ENCODE data around the gene BRD9.
"Not testable (repeated sequence)": the region's sequence is repeated elsewhere in the genome, so short reads cannot be mapped to it uniquely, and the experiment has no call there.

Gene BRD9

DNA sequence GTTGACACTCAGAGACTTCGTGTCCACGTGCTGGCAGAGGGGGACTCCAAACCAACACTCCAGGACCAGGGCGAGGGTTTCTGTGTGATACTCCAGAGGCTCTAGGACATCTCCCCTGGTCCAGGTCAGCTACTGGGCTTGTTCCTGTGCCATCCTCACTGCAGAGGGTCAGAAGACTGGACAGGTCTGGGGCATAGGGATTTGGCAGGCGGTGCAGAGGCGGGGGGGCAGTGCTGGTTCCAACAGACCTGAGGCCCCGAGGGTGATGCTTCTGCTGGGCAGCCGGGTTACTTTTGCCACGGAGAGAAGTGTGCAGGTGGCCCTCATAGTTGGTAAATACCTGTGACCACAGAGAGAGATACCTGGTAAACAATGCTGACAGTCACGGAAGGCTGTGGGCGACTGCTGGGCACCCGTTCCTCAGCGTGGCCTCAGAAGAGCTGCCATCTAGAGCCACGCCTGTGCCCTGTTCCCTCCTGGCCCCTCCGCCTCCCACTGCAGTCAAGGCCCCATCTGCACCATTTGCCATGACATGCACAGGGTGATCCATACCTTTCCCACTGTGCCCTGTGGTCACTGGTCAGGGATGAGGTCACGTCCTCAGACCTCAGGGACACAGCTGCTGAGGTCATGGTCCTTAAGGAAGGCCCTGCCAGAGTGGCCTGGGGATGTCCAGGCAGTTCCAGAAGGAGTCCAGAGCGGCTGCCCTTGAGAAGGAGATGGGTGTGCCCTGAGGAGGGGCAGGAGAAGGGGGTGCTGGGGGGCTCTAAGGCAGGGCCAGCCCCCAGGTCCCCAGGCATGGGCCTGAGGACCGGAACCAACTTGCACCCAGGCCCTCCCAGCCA lies 30.1 kb upstream of the BRD9 start:
- DNase-seq (ENCODE audit: low spot score), result no peak

DNA sequence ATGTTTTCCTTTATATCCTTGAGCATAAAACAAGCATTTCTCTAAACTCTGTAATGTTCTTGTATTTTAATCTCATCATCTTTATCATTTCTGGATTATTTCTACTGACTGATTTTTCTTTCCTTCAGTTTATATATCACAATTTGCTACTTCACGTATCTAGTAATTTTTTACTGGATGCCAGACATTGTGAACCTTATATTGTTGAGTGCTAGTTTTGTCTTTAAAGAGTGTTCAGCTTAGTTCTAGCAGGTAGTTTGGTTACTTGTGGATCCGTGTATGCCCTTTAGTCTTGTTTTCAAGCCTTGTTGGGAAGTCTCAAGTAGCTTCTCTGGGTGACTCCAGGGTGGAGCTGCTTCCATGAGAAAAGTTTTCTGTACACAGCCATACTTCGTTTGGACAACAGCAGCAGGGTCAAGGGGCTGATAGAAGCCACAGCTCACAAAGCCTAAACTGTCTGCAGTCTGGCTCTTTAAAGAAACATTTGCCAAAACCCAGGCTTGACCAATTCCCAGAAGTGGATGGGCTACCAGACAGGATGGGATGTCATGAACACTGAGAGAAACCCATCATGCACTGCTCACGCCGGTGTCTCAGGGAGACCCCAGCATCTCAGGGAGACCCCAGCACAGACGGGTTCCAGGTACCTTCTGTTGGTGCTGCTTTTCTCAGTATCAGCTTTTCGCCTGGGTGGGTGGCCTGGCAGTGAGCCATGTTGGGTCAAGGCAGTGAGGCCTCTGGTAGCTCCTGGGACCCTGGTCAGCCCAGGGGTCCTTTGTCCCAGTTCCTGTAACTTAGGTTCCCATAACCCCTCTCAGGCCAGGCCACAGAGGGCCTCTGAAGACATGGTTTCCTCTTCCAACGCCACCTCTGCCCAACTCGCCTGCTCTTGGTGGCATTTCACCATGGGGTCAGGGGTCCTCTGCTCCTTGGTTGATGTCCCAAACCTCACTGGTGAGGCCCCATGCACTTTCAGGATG lies 29.1 kb upstream of the BRD9 start:
- no peak for DNase-seq (ENCODE audit: low spot score)

DNA sequence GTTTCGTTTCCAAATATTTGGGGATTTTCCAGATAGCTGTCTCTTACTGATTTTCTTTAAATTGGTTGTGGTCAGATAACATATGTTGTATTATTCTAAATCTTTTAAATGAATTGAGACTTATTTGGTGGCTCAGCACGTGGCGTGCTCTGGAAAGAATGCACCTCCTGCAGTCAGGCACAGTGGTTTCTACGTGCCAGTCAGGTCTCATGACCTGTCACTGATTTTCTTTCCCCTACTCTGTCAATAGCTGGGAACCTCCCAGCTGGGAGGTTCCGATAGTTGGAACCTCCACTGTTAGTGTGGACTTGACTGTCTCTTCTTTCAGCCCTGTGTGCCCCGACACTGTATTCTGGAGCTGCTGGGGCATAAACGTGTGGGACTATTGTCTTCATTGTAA lies 27.7 kb upstream of the BRD9 start:
- DNase-seq (ENCODE audit: low spot score), result no peak

DNA sequence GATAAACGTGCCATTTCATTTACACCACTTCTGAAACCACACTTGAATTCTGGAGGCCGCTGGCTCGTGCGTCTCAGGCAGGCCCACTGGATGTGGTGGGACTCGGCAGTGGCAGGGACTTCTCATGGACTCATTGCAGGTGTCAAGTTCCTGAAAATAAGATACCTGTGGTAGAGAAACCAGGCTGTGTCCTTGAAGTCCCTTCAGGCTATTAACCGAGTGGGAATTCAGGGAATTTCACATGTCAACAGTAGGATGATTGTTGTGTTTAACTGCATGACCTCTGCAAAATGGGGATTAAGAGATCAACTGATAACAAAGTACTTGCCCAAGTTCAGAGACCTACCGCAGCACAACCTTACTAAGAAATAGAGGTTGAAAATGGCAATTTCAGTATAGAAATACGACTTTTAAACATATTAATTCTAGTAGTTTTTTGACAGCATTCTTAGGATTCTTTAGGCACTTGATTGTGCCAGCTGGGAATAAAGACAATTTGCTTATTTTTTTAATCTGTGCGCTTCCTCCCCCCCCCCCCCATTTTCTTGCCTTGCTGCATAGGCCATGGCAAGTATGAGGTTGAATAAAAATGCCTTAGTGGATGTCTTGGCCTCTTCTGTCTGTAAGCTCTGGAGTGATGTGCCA lies 26.9 kb upstream of the BRD9 start:
- DNase-seq (ENCODE audit: low spot score), result no peak

DNA sequence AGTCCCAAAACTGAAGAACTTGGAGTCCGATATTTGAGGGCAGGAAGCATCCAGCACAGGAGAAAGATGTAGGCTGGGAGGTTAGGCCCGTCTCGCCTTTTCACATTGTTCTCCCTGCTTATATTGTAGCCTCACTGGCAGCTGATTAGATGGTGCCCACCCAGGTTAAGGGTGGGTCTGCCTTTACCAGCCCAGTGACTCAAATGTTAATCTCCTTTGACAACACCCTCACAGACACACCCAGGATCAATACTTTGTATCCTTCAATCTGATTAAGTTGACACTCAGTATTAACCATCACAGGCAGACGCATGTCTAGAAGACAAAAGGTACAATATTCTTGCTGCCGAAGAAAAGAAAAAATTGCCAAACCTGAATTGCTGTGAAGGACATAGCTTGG lies 26.1 kb upstream of the BRD9 start:
- not testable (repeated sequence) for DNase-seq (ENCODE audit: low spot score)

DNA sequence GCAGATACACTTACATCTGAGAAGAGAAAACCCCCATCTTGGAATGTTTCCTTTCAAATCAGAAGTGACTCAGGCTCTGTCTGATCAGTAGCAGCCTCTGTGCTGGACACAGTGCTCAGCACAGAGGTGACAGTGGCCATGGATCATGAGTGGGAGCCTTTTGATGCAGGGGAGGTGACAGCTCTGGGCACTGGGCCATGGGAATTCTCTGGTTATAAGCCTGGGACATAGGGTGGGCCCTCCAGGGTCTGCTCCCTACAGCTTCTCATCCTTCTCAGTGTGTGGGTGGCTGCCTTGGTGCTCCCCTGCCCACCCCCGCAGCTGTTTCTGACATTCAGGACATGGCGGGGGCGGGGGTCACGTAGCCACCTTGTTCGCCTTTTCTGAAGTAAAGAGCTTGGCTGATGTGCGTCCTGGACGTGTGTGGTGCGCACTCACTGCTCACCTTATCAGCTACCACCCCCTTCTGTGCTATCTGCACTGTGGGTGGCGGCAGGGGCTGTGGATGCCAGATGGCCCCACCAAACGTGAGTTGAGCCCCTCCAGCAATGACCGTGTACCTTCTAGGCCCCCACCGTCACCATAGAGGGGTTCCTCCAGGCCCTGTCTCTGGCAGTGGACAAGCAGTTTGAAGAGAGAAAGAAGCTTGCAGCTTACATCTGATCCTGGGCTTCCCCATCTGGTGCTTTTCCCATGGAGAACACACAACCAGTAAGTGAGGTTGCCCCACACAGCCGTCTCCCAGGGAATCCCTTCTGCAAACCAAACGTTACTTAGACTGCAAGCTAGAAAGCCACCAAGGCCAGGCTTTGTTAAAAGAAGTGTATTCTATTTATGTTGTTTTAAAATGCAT lies 24.1 kb upstream of the BRD9 start:
- no peak for DNase-seq (ENCODE audit: low spot score)

DNA sequence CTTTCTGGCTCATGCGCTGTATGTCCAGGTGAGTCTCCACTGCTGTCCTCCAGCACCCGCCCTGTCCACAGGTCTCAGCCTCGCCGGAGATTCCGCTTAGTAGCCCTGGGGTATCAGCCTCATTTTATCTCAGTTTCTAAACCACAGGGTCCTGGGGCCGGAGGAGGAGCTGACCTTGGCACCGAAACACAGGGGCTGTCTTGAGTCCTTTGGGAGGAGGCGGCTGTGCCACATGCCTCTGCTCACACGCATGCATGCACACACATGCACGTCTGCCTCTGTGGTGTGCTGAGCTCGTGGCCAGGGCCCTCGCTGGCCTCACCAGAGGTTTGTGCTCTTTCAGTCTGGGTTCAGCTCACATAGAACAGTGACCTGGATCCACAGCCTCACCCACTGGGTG lies 23.3 kb upstream of the BRD9 start:
- no peak for DNase-seq (ENCODE audit: low spot score)

DNA sequence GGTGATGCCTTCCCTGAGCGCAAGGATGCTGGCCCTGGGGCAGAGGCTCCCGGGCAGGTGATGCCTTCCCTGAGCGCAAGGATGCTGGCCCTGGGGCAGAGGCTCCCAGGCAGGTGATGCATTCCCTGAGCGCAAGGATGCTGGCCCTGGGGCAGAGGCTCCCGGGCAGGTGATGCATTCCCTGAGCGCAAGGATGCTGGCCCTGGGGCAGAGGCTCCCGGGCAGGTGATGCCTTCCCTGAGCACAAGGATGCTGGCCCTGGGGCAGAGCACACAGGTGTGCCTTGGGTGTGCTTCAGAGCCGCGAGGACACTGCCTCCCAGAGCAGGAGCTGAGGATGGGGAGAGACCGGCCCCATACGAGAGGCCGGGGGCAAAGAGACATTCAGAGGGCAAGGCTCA lies 22.7 kb upstream of the BRD9 start:
- not testable (repeated sequence) for DNase-seq (ENCODE audit: low spot score)

DNA sequence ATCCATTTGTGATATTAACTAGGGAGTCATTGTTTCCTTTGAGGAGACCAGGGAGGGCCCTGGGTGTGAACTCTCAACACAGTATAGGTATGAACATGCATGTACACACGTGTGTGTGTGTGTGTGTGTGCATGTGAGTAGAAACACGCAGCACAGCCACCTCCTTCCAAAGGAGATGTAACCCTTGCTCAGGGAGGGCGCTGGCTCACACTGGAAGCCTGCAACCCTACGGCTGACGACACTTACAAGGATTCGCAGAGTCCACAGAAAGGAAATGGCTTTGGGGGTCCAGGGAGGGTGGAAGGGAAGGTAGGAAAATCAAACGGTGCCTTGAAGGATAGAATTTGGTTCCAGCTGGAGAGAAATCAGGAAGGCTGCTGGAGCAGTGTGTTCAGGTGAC lies 22.0 kb upstream of the BRD9 start:
- no peak for DNase-seq (ENCODE audit: low spot score)

DNA sequence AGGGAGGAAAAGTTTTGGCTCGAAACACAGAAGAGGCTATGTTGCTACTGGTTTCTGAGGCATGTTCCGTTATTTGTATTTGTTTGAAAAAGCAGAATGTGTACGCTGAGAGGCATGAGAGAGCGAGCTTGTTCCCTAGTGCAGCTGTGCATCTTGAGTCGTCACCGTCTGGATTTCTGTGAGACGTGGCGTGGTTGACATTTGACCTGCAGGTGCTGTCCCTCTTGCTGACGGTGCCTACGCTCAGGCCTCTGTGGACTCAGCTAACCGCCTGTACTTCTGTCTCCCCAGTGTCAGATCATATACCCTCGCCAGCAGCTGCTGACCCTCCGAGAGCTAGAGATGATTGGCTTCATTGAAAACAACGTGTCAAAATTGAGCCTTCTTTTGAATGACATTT lies 21.6 kb upstream of the BRD9 start:
- DNase-seq (ENCODE audit: low spot score), result no peak

DNA sequence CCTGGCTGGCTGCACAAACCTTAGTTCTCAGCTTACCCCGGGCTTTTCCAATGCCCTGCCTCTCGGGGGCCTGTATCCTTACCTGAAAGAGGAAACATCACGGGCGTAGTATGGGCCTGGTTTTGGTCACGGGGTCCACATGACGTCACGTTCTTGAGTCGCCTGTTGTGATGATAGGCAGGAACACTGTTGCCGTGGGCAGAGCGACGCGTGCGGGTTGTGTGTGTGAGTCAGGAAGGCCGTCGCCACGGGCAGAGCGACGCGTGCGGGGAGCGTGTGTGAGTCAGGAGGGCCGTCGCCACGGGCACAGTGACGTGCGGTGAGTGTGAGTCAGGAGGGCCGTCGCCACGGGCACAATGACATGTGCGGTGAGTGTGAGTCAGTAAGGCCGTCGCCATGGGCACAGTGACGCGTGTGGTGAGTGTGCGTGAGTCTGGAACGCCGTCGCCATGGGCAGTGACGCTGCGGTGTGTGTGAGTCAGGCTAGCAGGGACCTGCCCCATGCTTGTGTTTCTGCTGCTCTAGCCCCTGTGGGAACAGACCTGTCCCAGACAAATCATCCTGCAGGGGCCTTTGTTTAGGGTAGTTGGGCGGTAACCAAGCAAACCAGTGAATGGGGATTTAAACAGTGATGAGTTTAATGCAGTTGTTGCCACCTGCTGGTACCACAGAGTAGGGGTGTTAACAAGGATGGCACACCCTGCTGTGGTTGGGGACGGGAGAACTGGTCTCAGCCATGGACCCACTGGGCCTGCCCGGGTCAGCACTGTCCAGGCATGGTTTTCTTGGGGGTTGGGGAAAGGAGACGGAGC lies 19.9 kb upstream of the BRD9 start:
- DNase-seq (ENCODE audit: low spot score), result no peak

DNA sequence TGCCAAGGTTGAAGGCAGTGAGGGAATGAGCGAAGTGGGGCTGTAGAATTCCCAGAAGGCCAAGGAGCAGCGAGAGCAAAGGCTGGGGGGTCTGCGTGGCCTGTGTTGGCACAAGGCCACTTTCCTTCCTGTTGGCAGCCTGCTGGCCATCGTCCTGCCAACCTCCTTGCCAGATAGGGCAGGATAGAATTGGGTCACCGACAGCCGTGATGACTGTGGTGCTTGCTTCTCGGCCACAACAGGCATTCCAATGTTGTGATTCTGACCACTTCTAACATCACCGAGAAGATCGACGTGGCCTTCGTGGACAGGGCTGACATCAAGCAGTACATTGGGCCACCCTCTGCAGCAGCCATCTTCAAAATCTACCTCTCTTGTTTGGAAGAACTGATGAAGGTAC lies 19.0 kb upstream of the BRD9 start:
- no peak for DNase-seq (ENCODE audit: low spot score)

DNA sequence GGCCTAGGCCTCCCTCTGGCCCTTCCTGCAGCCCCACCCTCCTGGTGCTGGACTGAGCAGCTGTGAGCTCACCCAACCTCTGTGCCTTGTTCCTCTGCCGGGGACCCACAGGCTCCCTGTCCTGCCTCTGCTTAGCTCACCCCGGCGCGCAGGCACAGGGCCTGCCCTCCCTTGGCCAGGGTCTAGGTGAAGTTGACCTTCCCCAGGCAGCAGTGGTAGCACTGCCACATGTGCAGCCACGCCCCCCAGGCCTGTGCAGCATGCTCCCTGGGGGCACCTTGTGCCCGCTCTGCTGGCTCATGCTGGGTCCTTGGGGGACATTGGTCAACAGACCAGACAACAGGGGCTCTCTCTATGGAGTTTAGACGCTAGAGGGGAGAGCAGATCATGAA lies 18.2 kb upstream of the BRD9 start:
- DNase-seq (ENCODE audit: low spot score), result no peak

DNA sequence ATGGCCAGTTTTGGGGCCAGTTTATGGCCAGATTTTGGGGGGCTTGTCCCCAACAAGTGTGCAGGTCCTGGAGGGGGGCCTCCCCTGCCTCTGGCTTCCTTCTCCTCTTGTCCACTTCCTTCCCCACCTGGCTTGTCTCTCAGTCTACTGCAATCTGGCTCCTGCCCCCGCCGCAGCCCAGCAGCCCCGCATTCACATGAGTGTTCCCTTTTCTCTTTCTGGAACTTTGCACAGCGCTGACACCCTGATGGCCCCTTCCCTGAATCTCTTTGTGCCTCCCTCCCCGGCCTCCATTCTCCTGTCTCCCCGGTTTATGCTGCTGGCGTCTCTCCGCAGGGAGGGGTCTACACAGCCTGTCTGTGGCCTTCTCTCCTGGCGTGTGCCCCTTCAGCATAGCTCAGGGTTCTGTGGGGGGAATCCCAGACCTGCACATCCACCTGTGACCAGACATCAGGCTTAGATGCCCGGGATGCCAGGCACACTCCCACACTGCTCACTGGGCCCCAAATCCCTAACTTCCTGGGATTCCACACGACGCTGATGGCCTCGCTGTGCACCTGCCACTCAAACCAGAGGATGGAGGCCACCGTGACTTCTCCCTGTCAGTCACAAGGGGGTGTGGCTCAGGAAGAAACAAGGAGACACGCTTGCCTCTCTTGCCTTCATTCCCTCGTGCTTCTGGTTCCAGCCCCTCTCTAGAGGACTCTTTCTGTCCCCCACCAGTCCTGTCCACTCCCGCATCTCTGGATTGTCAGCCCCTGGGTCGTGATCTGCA lies 17.6 kb upstream of the BRD9 start:
- no peak for DNase-seq (ENCODE audit: low spot score)

DNA sequence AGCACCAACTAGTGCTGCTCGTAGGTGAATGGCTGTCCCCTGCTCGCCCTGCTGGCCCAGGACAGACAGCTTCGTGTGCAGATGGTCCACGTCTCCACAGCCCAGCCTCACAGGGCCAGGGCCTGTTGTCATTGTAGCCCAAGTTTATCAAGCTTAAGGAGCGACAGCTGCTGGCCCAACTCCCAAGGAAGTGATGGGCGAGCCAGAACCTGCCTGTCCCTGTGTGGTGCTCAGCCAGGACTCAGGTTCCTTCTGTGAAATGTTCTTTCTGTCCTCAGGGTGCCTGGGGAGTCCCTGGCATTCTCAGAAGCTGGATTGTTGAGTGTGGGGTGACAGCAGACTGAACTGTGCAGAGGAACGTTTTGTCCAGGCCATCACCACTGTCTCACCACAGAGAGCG lies 16.5 kb upstream of the BRD9 start:
- DNase-seq (ENCODE audit: low spot score), result no peak

DNA sequence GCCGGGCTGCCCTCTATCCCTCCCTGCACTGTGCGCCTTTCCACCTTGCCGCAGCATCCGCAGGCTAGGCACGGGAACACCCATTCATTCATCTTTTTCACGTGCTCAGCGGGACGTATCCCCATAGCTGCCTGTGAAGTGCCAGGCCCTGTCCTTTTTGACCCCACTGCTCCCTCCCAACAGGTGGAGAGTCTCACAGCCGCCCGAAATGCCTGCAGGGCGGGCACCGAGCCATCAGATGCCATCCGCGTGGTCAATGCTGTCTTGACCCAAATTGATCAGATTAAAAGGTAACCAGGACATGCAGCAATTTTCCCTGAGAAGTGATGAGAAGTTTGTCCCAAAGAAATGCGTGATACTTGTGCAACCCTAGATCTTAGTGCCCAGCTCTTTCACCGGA lies 15.6 kb upstream of the BRD9 start:
- DNase-seq (ENCODE audit: low spot score), result no peak

DNA sequence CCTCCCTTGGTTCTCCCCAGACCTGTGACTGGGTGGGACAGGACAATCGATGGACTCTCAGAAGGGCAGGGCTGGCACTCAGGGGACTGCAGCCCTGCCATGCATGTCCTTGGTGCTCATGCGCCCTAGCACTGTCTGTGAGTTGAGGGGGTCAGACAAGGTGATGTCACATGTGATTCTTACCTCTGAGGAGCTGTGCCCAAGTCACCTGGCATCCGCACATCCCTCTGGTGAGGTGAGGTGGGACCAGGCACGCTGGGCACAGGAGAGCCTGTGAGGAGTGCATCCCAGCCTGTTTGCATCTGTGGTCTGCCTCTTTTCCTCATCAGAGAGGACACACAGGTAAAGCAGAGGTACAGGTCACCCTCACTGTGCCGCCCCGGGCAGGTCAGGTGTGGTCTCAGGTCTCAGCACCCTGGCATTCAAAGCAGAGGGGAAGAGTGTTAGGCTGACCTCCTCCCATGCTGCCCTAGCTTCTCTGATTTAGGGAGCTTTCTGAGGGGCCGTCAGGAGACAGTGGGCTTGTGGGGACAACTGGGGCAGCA lies 14.8 kb upstream of the BRD9 start:
- DNase-seq (ENCODE audit: low spot score), result no peak

DNA sequence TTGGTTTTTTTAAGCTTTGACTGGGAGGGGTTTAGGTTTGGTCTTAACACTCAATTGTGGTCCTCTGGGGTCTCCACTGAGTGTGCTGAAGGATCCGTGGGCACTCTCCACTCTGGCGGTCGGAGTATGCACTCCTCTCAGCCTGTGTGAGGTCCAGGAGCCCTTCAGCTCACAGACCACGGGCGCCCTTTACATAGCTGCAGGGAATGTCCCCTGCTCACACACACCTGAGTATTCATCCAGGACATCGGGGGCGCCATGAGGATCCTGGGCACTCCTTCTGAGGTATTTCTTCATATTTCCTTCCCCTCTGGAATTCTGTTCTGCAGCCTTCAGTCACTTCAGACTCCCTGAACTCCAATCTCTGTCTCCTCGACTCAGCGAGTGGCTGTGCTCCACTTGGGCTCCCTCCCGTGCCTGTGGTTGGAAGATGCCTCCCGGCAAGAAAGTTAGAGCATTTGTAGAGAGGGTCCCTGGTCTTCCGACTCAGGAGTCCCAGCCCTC lies 12.6 kb upstream of the BRD9 start:
- no peak for DNase-seq (ENCODE audit: low spot score)

DNA sequence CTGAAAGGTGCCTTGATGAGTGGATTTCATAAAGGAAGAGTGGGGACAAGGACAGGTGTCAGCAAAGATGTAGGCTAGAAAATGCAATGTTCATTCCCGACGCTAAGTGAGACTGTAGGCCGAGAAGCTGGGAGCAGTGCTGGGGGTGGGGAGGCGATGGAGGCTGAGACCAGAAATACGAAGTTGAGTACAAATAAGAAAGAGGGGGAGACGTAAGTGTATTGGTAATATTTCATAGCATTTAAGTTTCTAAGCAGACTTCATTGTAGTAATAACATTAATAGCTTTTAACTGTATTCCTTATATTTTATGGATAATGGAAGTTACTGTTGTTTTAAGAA lies 11.1 kb upstream of the BRD9 start:
- DNase-seq (ENCODE audit: low spot score), result no peak

Measured in hematopoietic multipotent progenitor cell treated with erythropoietin and hydrocortisone succinate and interleukin-3 and kit ligand, for 17 days (in vitro differentiated cells).